IMR-90 (cell line): ENCODE measurements around the gene GABPB1. TPM values are rescaled to one million over a fixed set of nuclear protein-coding genes. Genes with fewer than 3 reads are reported as not detected.

Source experiments
- ATAC-seq: fragments of 200-7000 bp; cut with Tn5 transposase; 2 replicates; pipeline ENCODE4 v1.9.1; 2020; ENCODE audit warnings: low read depth, mild to moderate bottlenecking, moderate library complexity
- BruUV-seq: library from RNA; stranded (reverse); fragments of 400-500 nt; replicated peaks from 2 replicates; lab custom pipeline; 2021; lab: Mats Ljungman, UMichigan
- CTCF ChIA-PET: fragments of 300-600 bp; formaldehyde crosslinking; extraction: SDS; loops from one replicate; lab custom pipeline; 2021; ENCODE audit warnings: antibody characterized with exemption; lab: Yijun Ruan, JAX
- POLR2A ChIA-PET: fragments of 300-600 bp; sonication (Branson Sonifier 250); formaldehyde crosslinking; loops from one replicate; lab custom pipeline; 2022; ENCODE audit warnings: antibody characterized with exemption; ENCODE audit not compliant: unreplicated experiment; lab: Charles Lee
- DNase-seq: peaks from one replicate; pipeline ENCODE4 v3.0.0; 2013
- H2AFZ ChIP-seq: replicated peaks from 2 replicates; pipeline ENCODE3; 2013; ENCODE audit warnings: low read length, mild to moderate bottlenecking; ENCODE audit not compliant: poor library complexity
- H2AK5ac ChIP-seq: 2 replicates; pipeline ENCODE4 v1.6.1; 2013; ENCODE audit warnings: low read depth, low read length, inconsistent platforms
- H2AK9ac ChIP-seq: replicated peaks from 2 replicates; pipeline ENCODE3; 2013; ENCODE audit warnings: mild to moderate bottlenecking, low read depth, low read length, moderate library complexity; ENCODE audit not compliant: poor library complexity
- H2BK120ac ChIP-seq: 2 replicates; pipeline ENCODE4 v1.6.1; 2013; ENCODE audit warnings: low read depth, low read length, inconsistent platforms
- H2BK15ac ChIP-seq: 3 replicates; pipeline ENCODE4 v1.6.1; 2013; ENCODE audit warnings: low read depth, low read length, inconsistent platforms
- H2BK20ac ChIP-seq: 2 replicates; pipeline ENCODE4 v1.6.1; 2013; ENCODE audit warnings: low read depth, mild to moderate bottlenecking, inconsistent platforms, low read length, moderate library complexity
- H2BK5ac ChIP-seq: 2 replicates; pipeline ENCODE4 v1.6.1; 2013; ENCODE audit warnings: mild to moderate bottlenecking, low read depth, low read length, inconsistent platforms; ENCODE audit not compliant: poor library complexity, severe bottlenecking
- H3K14ac ChIP-seq: replicated peaks from 2 replicates; pipeline ENCODE4 v1.6.1; 2013; ENCODE audit warnings: low read depth, low read length, inconsistent platforms
- H3K18ac ChIP-seq: 2 replicates; pipeline ENCODE4 v1.6.1; 2013; ENCODE audit warnings: low read depth, low read length, control low read depth
- H3K23ac ChIP-seq: 2 replicates; pipeline ENCODE4 v1.6.1; 2013; ENCODE audit warnings: low read depth, low read length, inconsistent platforms
- H3K27ac ChIP-seq: 2 replicates; pipeline ENCODE4 v1.5.1; 2013; ENCODE audit warnings: mild to moderate bottlenecking, control low read depth, low read length; ENCODE audit not compliant: insufficient read depth
- H3K27me3 ChIP-seq: 2 replicates; pipeline ENCODE4 v1.6.1; 2013; ENCODE audit warnings: low read length; ENCODE audit not compliant: control insufficient read depth, insufficient read depth
- H3K36me3 ChIP-seq: 2 replicates; pipeline ENCODE4 v1.6.1; 2013; ENCODE audit warnings: low read length, mixed read lengths; ENCODE audit not compliant: control insufficient read depth, insufficient read depth
- H3K4ac ChIP-seq: 2 replicates; pipeline ENCODE4 v1.6.1; 2013; ENCODE audit warnings: low read depth, low read length, inconsistent platforms
- H3K4me1 ChIP-seq: 2 replicates; pipeline ENCODE4 v1.6.1; 2013; ENCODE audit warnings: low read length, mixed read lengths; ENCODE audit not compliant: control insufficient read depth, insufficient read depth
- H3K4me2 ChIP-seq: 2 replicates; pipeline ENCODE4 v1.6.1; 2013; ENCODE audit warnings: low read depth, mild to moderate bottlenecking, control low read depth, low read length, moderate library complexity
- H3K4me3 ChIP-seq: 2 replicates; pipeline ENCODE4 v1.5.1; 2013; ENCODE audit warnings: low read depth, mild to moderate bottlenecking, control low read depth, low read length, moderate library complexity; ENCODE audit not compliant: insufficient read depth
- H3K56ac ChIP-seq: 2 replicates; pipeline ENCODE4 v1.6.1; 2013; ENCODE audit warnings: low read length, inconsistent platforms; ENCODE audit not compliant: insufficient read depth; ENCODE audit errors: extremely low read depth
- H3K79me1 ChIP-seq, 2 experiments: 2 replicates each; pipeline ENCODE4 v1.6.1; 2013; ENCODE audit warnings: low read length in 2 of 2, inconsistent platforms in 1 of 2, low read depth in 1 of 2
- H3K9ac ChIP-seq: 2 replicates; pipeline ENCODE4 v1.6.1; 2013; ENCODE audit warnings: low read depth, low read length, control low read depth
- H3K9me1 ChIP-seq: 2 replicates; pipeline ENCODE4 v1.6.1; 2013; ENCODE audit warnings: low read length, inconsistent platforms; ENCODE audit not compliant: insufficient read depth
- H3K9me3 ChIP-seq: 2 replicates; pipeline ENCODE4 v1.6.1; 2013; ENCODE audit warnings: low read length; ENCODE audit not compliant: control insufficient read depth, insufficient read depth
- H4K20me1 ChIP-seq: 2 replicates; pipeline ENCODE4 v1.6.1; 2013; ENCODE audit warnings: low read length, inconsistent platforms; ENCODE audit not compliant: insufficient read depth
- H4K5ac ChIP-seq: 2 replicates; pipeline ENCODE4 v1.6.1; 2013; ENCODE audit warnings: mild to moderate bottlenecking, low read depth, low read length, control low read depth
- H4K8ac ChIP-seq, 2 experiments: 2 replicates each; pipeline ENCODE4 v1.6.1; 2013; ENCODE audit warnings: low read depth in 2 of 2, low read length in 2 of 2, control low read depth in 1 of 2, inconsistent platforms in 1 of 2
- H4K91ac ChIP-seq: 2 replicates; pipeline ENCODE4 v1.6.1; 2013; ENCODE audit warnings: low read depth, low read length, inconsistent platforms; ENCODE audit not compliant: insufficient read depth
- CHD1 ChIP-seq: IDR thresholded peaks from 2 replicates; pipeline ENCODE4 v1.6.1; 2012; ENCODE audit warnings: low read depth, low read length, improper control_type of control experiment
- NFE2L2 ChIP-seq: fragments of 150-350 bp; IDR thresholded peaks from 2 replicates; pipeline ENCODE4 v1.6.1; 2016; ENCODE audit warnings: low read depth, mild to moderate bottlenecking, low read length
- RCOR1 ChIP-seq: IDR thresholded peaks from 2 replicates; pipeline ENCODE4 v1.6.1; 2012; ENCODE audit warnings: mild to moderate bottlenecking, low read length, improper control_type of control experiment; ENCODE audit not compliant: insufficient replicate concordance
- USF2 ChIP-seq: fragments of 150-350 bp; IDR thresholded peaks from 2 replicates; pipeline ENCODE4 v1.6.1; 2017; ENCODE audit warnings: mild to moderate bottlenecking, antibody characterized with exemption, low read length, low read depth
- WGBS, 2 experiments: methylation state at CpG; one replicate each; pipeline versions ENCODE4 v1.1.5 to v1.1.7; 2013; ENCODE audit warnings: missing lambda C conversion rate in 2 of 2; ENCODE audit not compliant: insufficient read length in 1 of 2; ENCODE audit errors: extremely low coverage in 2 of 2; 5-methylcytosine and 5-hydroxymethylcytosine counted together
- dilution Hi-C: fragments of 300-500 bp; cut with HindIII; formaldehyde crosslinking; loops from one replicate; pipeline ENCODE4 v1.14.3; 2018; ENCODE audit warnings: low sequenced_read_pairs; ENCODE audit not compliant: unreplicated experiment
- in situ Hi-C: fragments of 300-500 bp; cut with MboI; formaldehyde crosslinking; loops from 3 replicates; pipeline ENCODE4 v1.14.3; 2019; ENCODE audit warnings: low sequenced_read_pairs, inconsistent platforms, mixed read lengths
- intact Hi-C: fragments of 100-400 bp; cut with micrococcal nuclease; formaldehyde crosslinking; loops from 2 replicates; pipeline ENCODE4 v1.10.0; 2022
- polyA plus RNA-seq, 3 experiments: library from polyadenylated mRNA; depleted of rRNA; stranded (reverse); fragments of >200 nt; gene quantifications; 2 replicates each; pipeline ENCODE4 v1.2.3, GENCODE V29; 2012; ENCODE audit warnings: low replicate concordance in 1 of 3
- total RNA-seq: library from RNA; depleted of rRNA; stranded (reverse); fragments of >200 nt; gene quantifications from 2 replicates; pipeline ENCODE4 v1.2.3, GENCODE V29; 2012

The GABPB1 gene
- total and polyA plus RNA-seq, 2 of the 4 experiments (the other 2 are of a cell fraction): 26.3 to 89.3 TPM

GRCh38 chr15:50295966-50296365 is 59.0 kb downstream of the GABPB1 start:
- no peak overlapping the region for H4K8ac ChIP-seq
- no peak overlapping the region for H3K4me3 ChIP-seq
- H3K9ac ChIP-seq: no peak overlapping the region
- ChIA-PET POLR2A (interaction anchor here (0.6 kb wide), 1 partner anchor 10 kb away, joined by 4 read pairs; no protein-coding TSS in a partner anchor), CTCF (interaction anchor here (1.4 kb wide), 1 partner anchor 20 kb away, joined by 3 read pairs; no protein-coding TSS in a partner anchor)
- no peak overlapping the region for H4K5ac ChIP-seq
- H3K4ac ChIP-seq: no peak overlapping the region
- H3K23ac ChIP-seq: no peak overlapping the region
- no peaks in the 10 kb centered on the region; a peak in 2 of 4 replicates for H3K79me1 ChIP-seq
- no peak for ATAC-seq
- dilution Hi-C loops: no loop called here
- no TSS peak for BruUV-seq
- H3K27me3 ChIP-seq: no peaks in the 10 kb centered on the region
- DNase-seq: no peak
- in situ Hi-C loops: no loop called here
- H3K14ac ChIP-seq: no peak overlapping the region
- no peaks in the 10 kb centered on the region for H3K9me3 ChIP-seq
- H3K4me1 ChIP-seq: no peaks in the 10 kb centered on the region
- no peak overlapping the region for H2BK120ac ChIP-seq
- no peak overlapping the region for H3K56ac ChIP-seq
- intact Hi-C loops: no loop called here
- no peak overlapping the region for H2AK9ac ChIP-seq
- no peak overlapping the region for H4K91ac ChIP-seq
- H2BK5ac ChIP-seq: no peak overlapping the region
- no peak overlapping the region for H3K27ac ChIP-seq
- no peak overlapping the region for H3K4me2 ChIP-seq
- no peak overlapping the region for H2BK20ac ChIP-seq
- no peak overlapping the region for H2BK15ac ChIP-seq
- peaks cover 18% of the 10 kb centered on the region for H3K36me3 ChIP-seq
- no CpG with 5 or more reads among the region's 1 CpG for WGBS, 2 experiments
- H2AK5ac ChIP-seq: no peak overlapping the region
- TF ChIP-seq RCOR1 (no peak), CHD1 (no peak), NFE2L2 (no peak), USF2 (no peak)
- peaks cover 2% of the 10 kb centered on the region; the same call in 1 of the 2 replicates for H3K9me1 ChIP-seq
- H2AFZ ChIP-seq: no peak overlapping the region
- no peak overlapping the region for H3K18ac ChIP-seq
- H4K20me1 ChIP-seq: no peaks in the 10 kb centered on the region
